Amniotic epithelial cell (primary cell): ENCODE results near the gene BNIP5.

Experiments used
- DNase-seq: peaks from one replicate; pipeline ENCODE4 v3.0.0-alpha.2; 2010; ENCODE audit warnings: low read depth

BNIP5 gene

DNA sequence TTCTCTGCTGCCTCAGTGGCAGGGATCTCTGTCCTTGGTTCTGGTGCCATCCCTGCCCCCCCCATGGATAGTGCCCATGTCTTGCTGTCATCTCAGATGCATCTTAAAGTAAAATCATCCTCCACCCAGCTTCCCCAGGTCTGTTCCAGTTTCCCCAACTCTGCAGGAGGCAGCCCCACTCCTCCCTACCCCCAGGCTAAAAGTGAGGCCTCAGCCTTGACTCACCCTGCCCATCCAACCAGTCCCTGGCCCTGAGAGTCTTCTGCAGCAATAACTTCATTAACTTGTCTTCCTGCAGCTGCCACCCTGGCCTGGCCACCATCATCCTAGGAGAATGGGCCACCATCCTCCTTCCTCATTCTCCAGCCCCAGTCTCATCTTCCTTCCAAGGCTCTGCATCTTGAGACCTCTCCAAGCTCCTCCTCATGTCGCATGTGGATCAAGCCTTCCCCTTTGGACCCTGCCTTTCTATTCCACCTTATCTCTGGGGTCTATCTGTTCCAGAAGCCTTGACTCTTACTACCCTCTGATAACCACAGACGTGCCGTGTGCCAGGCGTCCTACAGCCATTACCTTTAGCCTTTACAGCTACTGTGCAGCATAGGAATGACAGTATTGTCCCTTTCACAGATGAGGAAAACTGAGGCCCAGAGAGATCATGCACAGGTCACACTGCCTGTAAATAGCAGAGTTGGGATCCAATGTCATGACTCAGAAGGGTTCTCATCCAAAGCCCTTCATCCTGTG lies 68.8 kb downstream of the BNIP5 start:
- DNase-seq, result no peak

DNA sequence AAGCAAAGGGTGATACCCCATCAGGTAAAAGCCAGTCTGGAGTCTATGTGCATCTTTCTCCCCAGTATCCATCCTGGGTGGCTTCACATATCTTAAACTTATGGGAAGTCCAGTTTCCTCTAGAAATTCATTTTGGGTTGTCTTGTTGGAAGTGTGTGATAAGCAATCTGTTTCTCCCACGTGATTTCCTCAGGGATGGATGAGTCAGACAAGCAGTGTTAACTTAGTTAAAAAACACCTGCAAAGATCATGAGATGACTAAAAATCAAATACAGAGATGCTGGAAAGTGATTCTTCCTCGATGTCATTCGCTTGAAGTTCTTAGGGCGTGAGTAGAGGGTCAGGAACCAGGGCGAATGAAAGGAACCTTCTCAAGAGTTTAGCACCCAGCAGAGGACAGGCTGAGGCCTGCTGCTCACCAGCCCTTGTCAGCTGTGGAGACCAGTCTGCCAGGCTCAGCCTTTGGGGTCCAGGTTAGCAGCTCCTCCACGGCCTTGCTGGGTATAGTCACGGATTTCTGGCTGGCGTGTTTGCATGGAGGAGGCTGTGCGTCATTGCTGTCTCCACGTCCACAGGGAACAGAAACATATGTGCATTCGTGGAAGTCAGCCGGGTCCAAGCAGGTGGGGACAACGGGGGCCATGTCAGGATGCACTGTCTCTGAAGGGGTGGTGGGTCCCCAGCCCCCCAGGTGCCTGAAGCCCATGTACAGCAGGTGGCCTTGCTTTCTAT lies 69.6 kb downstream of the BNIP5 start:
- no peak for DNase-seq
